ENCODE measurements around the gene RIMBP2.
"Not testable (repeated sequence)": the region's sequence is repeated elsewhere in the genome, so short reads cannot be mapped to it uniquely, and the experiment has no call there.

The RIMBP2 gene

GRCh38 chr12:130655881-130656280 is 60.2 kb downstream of the RIMBP2 start:
- no peak for DNase-seq (ENCODE audit: low spot score)

GRCh38 chr12:130655010-130655409 is 61.1 kb downstream of the RIMBP2 start:
- DNase-seq (ENCODE audit: low spot score) = no peak

GRCh38 chr12:130651188-130651959 is 64.7 kb downstream of the RIMBP2 start:
- DNase-seq (ENCODE audit: low spot score) = no peak

- DNase-seq (ENCODE audit: low spot score) = no peak
Measured at GRCh38 chr12:130650131-130650530, 66.0 kb downstream of the RIMBP2 start.

- DNase-seq (ENCODE audit: low spot score) = no peak
Measured at GRCh38 chr12:130649101-130650045, 66.7 kb downstream of the RIMBP2 start.

GRCh38 chr12:130647814-130648213 is 68.3 kb downstream of the RIMBP2 start:
- DNase-seq (ENCODE audit: low spot score) = no peak

GRCh38 chr12:130646716-130647370 is 69.3 kb downstream of the RIMBP2 start:
- DNase-seq (ENCODE audit: low spot score) = no peak

GRCh38 chr12:130646191-130646590 is 69.9 kb downstream of the RIMBP2 start:
- DNase-seq (ENCODE audit: low spot score) = not testable (repeated sequence)

- DNase-seq (ENCODE audit: low spot score) = no peak
Measured at GRCh38 chr12:130645751-130646150, 70.3 kb downstream of the RIMBP2 start.

GRCh38 chr12:130644566-130644965 is 71.5 kb downstream of the RIMBP2 start:
- DNase-seq (ENCODE audit: low spot score) = no peak

GRCh38 chr12:130644146-130644545 is 72.0 kb downstream of the RIMBP2 start:
- DNase-seq (ENCODE audit: low spot score) = no peak

- no peak for DNase-seq (ENCODE audit: low spot score)
Measured at GRCh38 chr12:130642856-130643255, 73.2 kb downstream of the RIMBP2 start.

- DNase-seq (ENCODE audit: low spot score) = no peak
Measured at GRCh38 chr12:130641533-130642184, 74.4 kb downstream of the RIMBP2 start.

- DNase-seq (ENCODE audit: low spot score) = no peak
Measured at GRCh38 chr12:130640901-130641300, 75.2 kb downstream of the RIMBP2 start.

GRCh38 chr12:130640496-130640895 is 75.6 kb downstream of the RIMBP2 start:
- DNase-seq (ENCODE audit: low spot score) = no peak

GRCh38 chr12:130639476-130640424 is 76.3 kb downstream of the RIMBP2 start:
- DNase-seq (ENCODE audit: low spot score) = no peak

GRCh38 chr12:130636370-130636769 is 79.7 kb downstream of the RIMBP2 start:
- DNase-seq (ENCODE audit: low spot score) = no peak

GRCh38 chr12:130634866-130635265 is 81.2 kb downstream of the RIMBP2 start:
- no peak for DNase-seq (ENCODE audit: low spot score)

GRCh38 chr12:130633771-130634170 is 82.3 kb downstream of the RIMBP2 start:
- no peak for DNase-seq (ENCODE audit: low spot score)

GRCh38 chr12:130632642-130633041 is 83.5 kb downstream of the RIMBP2 start:
- DNase-seq (ENCODE audit: low spot score) = no peak

GRCh38 chr12:130628304-130628703 is 87.8 kb downstream of the RIMBP2 start:
- no peak for DNase-seq (ENCODE audit: low spot score)
